Measurements from ENCODE around the gene SERPINA6. TPM values are rescaled to one million over a fixed set of nuclear protein-coding genes. Genes with fewer than 3 reads are reported as not detected.

SERPINA6 gene
- total RNA-seq, 1 experiment from 2014 or later: not detected

DNA sequence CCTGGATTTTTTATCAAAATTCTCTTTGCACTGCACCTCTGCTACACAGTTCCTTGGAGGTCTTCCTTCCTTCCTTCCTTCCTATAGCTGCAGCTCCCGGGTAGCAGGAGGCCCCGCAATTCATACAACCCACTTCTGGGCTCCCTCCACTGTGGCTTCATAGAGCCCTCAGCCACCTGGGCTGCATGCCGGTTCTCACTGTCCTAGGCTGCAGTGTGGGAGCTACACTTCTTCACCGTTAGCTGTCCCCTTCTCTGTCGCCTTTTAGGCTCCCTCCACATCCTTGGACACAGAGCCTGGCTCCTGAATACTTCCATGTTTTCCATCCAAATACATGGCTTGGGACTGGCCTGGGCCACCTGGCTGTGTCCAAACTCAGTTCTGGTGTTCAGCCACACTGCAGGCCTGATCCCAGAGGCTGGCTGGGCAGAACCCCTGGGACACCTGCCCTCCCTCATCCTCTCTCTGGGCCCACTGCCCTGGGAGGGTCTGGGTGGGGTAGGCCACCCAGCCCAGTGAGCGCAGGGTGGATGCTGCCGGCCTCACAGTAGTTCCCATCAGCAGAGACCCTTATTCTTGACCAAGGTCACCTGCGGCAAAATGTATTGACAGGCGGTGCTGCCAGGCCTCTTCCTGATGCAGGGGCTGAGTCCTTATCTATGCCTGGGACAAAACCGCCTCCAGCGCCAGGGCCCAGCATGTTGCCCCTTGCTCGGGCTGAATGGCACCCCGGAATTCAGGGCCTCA lies 31.8 kb downstream of the SERPINA6 start:
- Histone ChIP-seq H3K27ac (ENCODE audit: low read length) (no peak overlapping the region), H3K36me3 (ENCODE audit: control insufficient read depth, insufficient read depth, low read length) (no peaks in the 10 kb centered on the region), H3K4me3 (ENCODE audit: low read depth in 2 of 2, low read length in 2 of 2) (no peak overlapping the region), H3K27me3 (ENCODE audit: control insufficient read depth, insufficient read depth, low read length) (no peaks in the 10 kb centered on the region), H3K9me3 (ENCODE audit: control insufficient read depth, insufficient read depth, low read depth, low read length) (no peaks in the 10 kb centered on the region), H3K4me1 (ENCODE audit: control insufficient read depth, insufficient read depth, low read length) (no peaks in the 10 kb centered on the region)
- CTCF ChIA-PET: no interaction called here
- TF ChIP-seq, protein P1, sequence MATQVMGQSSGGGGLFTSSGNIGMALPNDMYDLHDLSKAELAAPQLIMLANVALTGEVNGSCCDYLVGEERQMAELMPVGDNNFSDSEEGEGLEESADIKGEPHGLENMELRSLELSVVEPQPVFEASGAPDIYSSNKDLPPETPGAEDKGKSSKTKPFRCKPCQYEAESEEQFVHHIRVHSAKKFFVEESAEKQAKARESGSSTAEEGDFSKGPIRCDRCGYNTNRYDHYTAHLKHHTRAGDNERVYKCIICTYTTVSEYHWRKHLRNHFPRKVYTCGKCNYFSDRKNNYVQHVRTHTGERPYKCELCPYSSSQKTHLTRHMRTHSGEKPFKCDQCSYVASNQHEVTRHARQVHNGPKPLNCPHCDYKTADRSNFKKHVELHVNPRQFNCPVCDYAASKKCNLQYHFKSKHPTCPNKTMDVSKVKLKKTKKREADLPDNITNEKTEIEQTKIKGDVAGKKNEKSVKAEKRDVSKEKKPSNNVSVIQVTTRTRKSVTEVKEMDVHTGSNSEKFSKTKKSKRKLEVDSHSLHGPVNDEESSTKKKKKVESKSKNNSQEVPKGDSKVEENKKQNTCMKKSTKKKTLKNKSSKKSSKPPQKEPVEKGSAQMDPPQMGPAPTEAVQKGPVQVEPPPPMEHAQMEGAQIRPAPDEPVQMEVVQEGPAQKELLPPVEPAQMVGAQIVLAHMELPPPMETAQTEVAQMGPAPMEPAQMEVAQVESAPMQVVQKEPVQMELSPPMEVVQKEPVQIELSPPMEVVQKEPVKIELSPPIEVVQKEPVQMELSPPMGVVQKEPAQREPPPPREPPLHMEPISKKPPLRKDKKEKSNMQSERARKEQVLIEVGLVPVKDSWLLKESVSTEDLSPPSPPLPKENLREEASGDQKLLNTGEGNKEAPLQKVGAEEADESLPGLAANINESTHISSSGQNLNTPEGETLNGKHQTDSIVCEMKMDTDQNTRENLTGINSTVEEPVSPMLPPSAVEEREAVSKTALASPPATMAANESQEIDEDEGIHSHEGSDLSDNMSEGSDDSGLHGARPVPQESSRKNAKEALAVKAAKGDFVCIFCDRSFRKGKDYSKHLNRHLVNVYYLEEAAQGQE (IDR thresholded peaks at IDR 0.05; ENCODE audit: insufficient read depth in 1 of 2, low read depth in 2 of 2, low read length in 1 of 2): no peak
- TF ChIP-seq, protein P2, sequence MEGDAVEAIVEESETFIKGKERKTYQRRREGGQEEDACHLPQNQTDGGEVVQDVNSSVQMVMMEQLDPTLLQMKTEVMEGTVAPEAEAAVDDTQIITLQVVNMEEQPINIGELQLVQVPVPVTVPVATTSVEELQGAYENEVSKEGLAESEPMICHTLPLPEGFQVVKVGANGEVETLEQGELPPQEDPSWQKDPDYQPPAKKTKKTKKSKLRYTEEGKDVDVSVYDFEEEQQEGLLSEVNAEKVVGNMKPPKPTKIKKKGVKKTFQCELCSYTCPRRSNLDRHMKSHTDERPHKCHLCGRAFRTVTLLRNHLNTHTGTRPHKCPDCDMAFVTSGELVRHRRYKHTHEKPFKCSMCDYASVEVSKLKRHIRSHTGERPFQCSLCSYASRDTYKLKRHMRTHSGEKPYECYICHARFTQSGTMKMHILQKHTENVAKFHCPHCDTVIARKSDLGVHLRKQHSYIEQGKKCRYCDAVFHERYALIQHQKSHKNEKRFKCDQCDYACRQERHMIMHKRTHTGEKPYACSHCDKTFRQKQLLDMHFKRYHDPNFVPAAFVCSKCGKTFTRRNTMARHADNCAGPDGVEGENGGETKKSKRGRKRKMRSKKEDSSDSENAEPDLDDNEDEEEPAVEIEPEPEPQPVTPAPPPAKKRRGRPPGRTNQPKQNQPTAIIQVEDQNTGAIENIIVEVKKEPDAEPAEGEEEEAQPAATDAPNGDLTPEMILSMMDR (IDR thresholded peaks at IDR 0.05): no peak
- TF ChIP-seq POLR2AphosphoS5 (IDR thresholded peaks at IDR 0.05; ENCODE audit: low read depth, low read length) (no peak), SIN3A (IDR thresholded peaks at IDR 0.05; ENCODE audit: borderline replicate concordance, insufficient read depth, low read depth, low read length) (no peak)
- in situ Hi-C loops (cut with HindIII; ENCODE audit: low pct_unique_long_range_greater_than_20kb, low sequenced_read_pairs): no loop called here
- ATAC-seq (no peak), DNase-seq (ENCODE audit: low read depth, low spot score) (no peak)
- intact Hi-C loops (cut with micrococcal nuclease; ENCODE audit: unreplicated experiment): no loop called here
- BruUV-seq (replicated peaks): no TSS peak
- POLR2A ChIA-PET: no interaction called here

DNA sequence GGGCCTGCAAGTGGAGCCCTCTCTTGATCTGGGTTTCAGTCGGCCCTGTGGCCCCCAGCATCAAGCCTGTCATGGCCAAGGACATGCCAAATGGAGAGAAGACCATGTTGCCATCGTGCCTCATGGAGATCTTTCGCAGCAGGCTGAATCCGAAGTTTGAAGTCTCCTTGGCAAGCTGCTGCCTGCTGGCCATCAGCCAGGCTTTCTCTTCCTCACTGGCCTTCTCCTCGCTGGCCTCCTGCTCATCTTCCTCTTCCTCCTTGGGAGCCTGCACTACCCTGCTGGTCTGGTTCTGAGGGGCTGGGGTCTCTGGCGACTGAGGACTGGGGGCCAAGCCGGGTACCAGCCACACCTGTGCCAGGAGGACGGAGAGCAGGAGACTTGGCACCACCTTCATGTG lies 32.9 kb downstream of the SERPINA6 start:
- H3K4me3 ChIP-seq (ENCODE audit: low read depth in 2 of 2, low read length in 2 of 2): no peak overlapping the region
- intact Hi-C loops (cut with micrococcal nuclease; ENCODE audit: unreplicated experiment): no loop called here
- H3K9me3 ChIP-seq (ENCODE audit: control insufficient read depth, insufficient read depth, low read depth, low read length): no peaks in the 10 kb centered on the region
- TF ChIP-seq, protein P2 (IDR thresholded peaks at IDR 0.05): no peak
- TF ChIP-seq TCF7L2 (IDR thresholded peaks at IDR 0.05; ENCODE audit: low read depth, low read length) (no peak), SIN3A (IDR thresholded peaks at IDR 0.05; ENCODE audit: borderline replicate concordance, insufficient read depth, low read depth, low read length) (no peak), POLR2AphosphoS5 (IDR thresholded peaks at IDR 0.05; ENCODE audit: low read depth, low read length) (no peak)
- TF ChIP-seq, protein P1 (IDR thresholded peaks at IDR 0.05; ENCODE audit: insufficient read depth in 1 of 2, low read depth in 2 of 2, low read length in 1 of 2): no peak
- H3K36me3 ChIP-seq (ENCODE audit: control insufficient read depth, insufficient read depth, low read length): no peaks in the 10 kb centered on the region
- H3K27me3 ChIP-seq (ENCODE audit: control insufficient read depth, insufficient read depth, low read length): no peaks in the 10 kb centered on the region
- H3K27ac ChIP-seq (ENCODE audit: low read length): no peak overlapping the region
- BruUV-seq (replicated peaks): no TSS peak
- no peak for ATAC-seq
- no peaks in the 10 kb centered on the region for H3K4me1 ChIP-seq (ENCODE audit: control insufficient read depth, insufficient read depth, low read length)
- POLR2A ChIA-PET: no interaction called here
- in situ Hi-C loops (cut with HindIII; ENCODE audit: low pct_unique_long_range_greater_than_20kb, low sequenced_read_pairs): no loop called here
- no peak for DNase-seq (ENCODE audit: low read depth, low spot score)
- CTCF ChIA-PET: no interaction called here
